MCF 10A (cell line): Measurements from ENCODE around the gene NOG. TPM values are rescaled to one million over a fixed set of nuclear protein-coding genes. Genes with fewer than 3 reads are reported as not detected.

Experiments
- BruUV-seq: library from RNA; stranded (reverse); fragments of 400-500 nt; replicated peaks from 2 replicates; lab custom pipeline; 2021; lab: Mats Ljungman, UMichigan
- CTCF ChIA-PET: fragments of 300-600 bp; sonication (Branson Sonifier 250); formaldehyde crosslinking; extraction: SDS; loops from one replicate; lab custom pipeline; 2021; ENCODE audit warnings: antibody characterized with exemption, inconsistent platforms; lab: Yijun Ruan, JAX
- POLR2A ChIA-PET: fragments of 300-600, 350-650 bp; sonication (Branson Sonifier 250); formaldehyde crosslinking; extraction: SDS; loops from one replicate; lab custom pipeline; 2020; ENCODE audit warnings: antibody characterized with exemption, inconsistent platforms; lab: Yijun Ruan, JAX
- DNase-seq: peaks from one replicate; pipeline ENCODE4 v3.0.0-alpha.2; 2018; ENCODE audit not compliant: unreplicated experiment
- H3K27ac Mint-ChIP-seq: one replicate; pipeline ENCODE4 v1.8.0; 2022; ENCODE audit warnings: mild to moderate bottlenecking, low read depth, mixed read lengths; ENCODE audit not compliant: unreplicated experiment
- H3K27me3 Mint-ChIP-seq: one replicate; pipeline ENCODE4 v1.8.0; 2022; ENCODE audit warnings: mixed read lengths; ENCODE audit not compliant: insufficient read depth, unreplicated experiment
- H3K36me3 Mint-ChIP-seq: one replicate; pipeline ENCODE4 v1.8.0; 2022; ENCODE audit warnings: mild to moderate bottlenecking, moderate library complexity, mixed read lengths; ENCODE audit not compliant: insufficient read depth, unreplicated experiment
- H3K4me1 Mint-ChIP-seq: one replicate; pipeline ENCODE4 v1.8.0; 2022; ENCODE audit warnings: mixed read lengths; ENCODE audit not compliant: insufficient read depth, unreplicated experiment
- H3K4me3 Mint-ChIP-seq: one replicate; pipeline ENCODE4 v1.8.0; 2022; ENCODE audit warnings: mild to moderate bottlenecking, moderate library complexity, mixed read lengths; ENCODE audit not compliant: unreplicated experiment
- H3K9me3 Mint-ChIP-seq: one replicate; pipeline ENCODE4 v1.8.0; 2022; ENCODE audit warnings: mixed read lengths; ENCODE audit not compliant: unreplicated experiment
- CTCF ChIP-seq: fragments of 200-600 bp; IDR thresholded peaks from one replicate; pipeline ENCODE4 v1.8.0; 2022; ENCODE audit warnings: antibody characterized with exemption, mild to moderate bottlenecking; ENCODE audit not compliant: unreplicated experiment
- intact Hi-C: fragments of 100-400 bp; cut with micrococcal nuclease; formaldehyde crosslinking; loops from 2 replicates; pipeline ENCODE4 v1.14.1; 2022
- total RNA-seq: library from RNA; stranded (reverse); gene quantifications from 2 replicates; pipeline ENCODE4 v1.2.3, GENCODE V29; 2022

The NOG gene
- total RNA-seq, 1 experiment from 2014 or later: 1.1 TPM

GRCh38 chr17:56629531-56630075 lies 36.1 kb downstream of the NOG start:
- no peak overlapping the region for H3K27ac Mint-ChIP-seq
- no peaks in the 10 kb centered on the region for H3K27me3 Mint-ChIP-seq
- ChIA-PET POLR2A (no interaction called here), CTCF (interaction anchor here (1.3 kb wide), 1 partner anchor 18 kb away, joined by 3 read pairs; no protein-coding TSS in a partner anchor)
- intact Hi-C loops: no loop called here
- no peak for TF ChIP-seq CTCF
- H3K4me1 Mint-ChIP-seq: peaks cover 8% of the 10 kb centered on the region
- H3K9me3 Mint-ChIP-seq: no peaks in the 10 kb centered on the region
- no peak overlapping the region for H3K4me3 Mint-ChIP-seq
- DNase-seq: no peak
- no TSS peak for BruUV-seq
- no peaks in the 10 kb centered on the region for H3K36me3 Mint-ChIP-seq

- DNase-seq: no peak
- no TSS peak for BruUV-seq
- ChIA-PET POLR2A (no interaction called here), CTCF (interaction anchor here (1.3 kb wide), 1 partner anchor 17 kb away, joined by 3 read pairs; no protein-coding TSS in a partner anchor)
- Mint-ChIP-seq H3K9me3 (no peaks in the 10 kb centered on the region), H3K4me1 (peaks cover 8% of the 10 kb centered on the region), H3K27ac (no peak overlapping the region), H3K27me3 (no peaks in the 10 kb centered on the region), H3K36me3 (no peaks in the 10 kb centered on the region), H3K4me3 (no peak overlapping the region)
- intact Hi-C loops: no loop called here
- no peak for TF ChIP-seq CTCF
Observed at GRCh38 chr17:56630202-56630601, 36.7 kb downstream of the NOG start.

- H3K4me3 Mint-ChIP-seq: no peak overlapping the region
- H3K9me3 Mint-ChIP-seq: no peaks in the 10 kb centered on the region
- no TSS peak for BruUV-seq
- no peak overlapping the region for H3K27ac Mint-ChIP-seq
- ChIA-PET CTCF (no interaction called here), POLR2A (no interaction called here)
- TF ChIP-seq CTCF: no peak
- no peak for DNase-seq
- H3K4me1 Mint-ChIP-seq: peaks cover 8% of the 10 kb centered on the region
- intact Hi-C loops: no loop called here
- H3K36me3 Mint-ChIP-seq: no peaks in the 10 kb centered on the region
- H3K27me3 Mint-ChIP-seq: no peaks in the 10 kb centered on the region
Observed at GRCh38 chr17:56633681-56634080, 40.2 kb downstream of the NOG start.

GRCh38 chr17:56635641-56636040 lies 42.1 kb downstream of the NOG start:
- no peaks in the 10 kb centered on the region for H3K27me3 Mint-ChIP-seq
- no TSS peak for BruUV-seq
- peaks cover 8% of the 10 kb centered on the region for H3K4me1 Mint-ChIP-seq
- H3K36me3 Mint-ChIP-seq: no peaks in the 10 kb centered on the region
- CTCF ChIA-PET: interaction anchor here (0.6 to 1.5 kb wide), 4 partner anchors 10 to 570 kb away, joined by 3 to 4 read pairs (median 4); no protein-coding TSS in a partner anchor
- intact Hi-C loops: no loop called here
- no peak overlapping the region for H3K4me3 Mint-ChIP-seq
- POLR2A ChIA-PET: interaction anchor here (1.8 kb wide), 1 partner anchor 63 kb away, joined by 4 read pairs; no protein-coding TSS in a partner anchor
- H3K9me3 Mint-ChIP-seq: no peaks in the 10 kb centered on the region
- TF ChIP-seq CTCF: no peak
- H3K27ac Mint-ChIP-seq: no peak overlapping the region
- no peak for DNase-seq
